Panc1 (cell line): ENCODE results near the gene HABP2. TPM values are rescaled to one million over a fixed set of nuclear protein-coding genes. Genes with fewer than 3 reads are reported as not detected.

ENCODE experiments used
- ATAC-seq: fragments of 200-7000 bp; cut with Tn5 transposase; 2 replicates; pipeline ENCODE4 v1.9.1; 2020; ENCODE audit warnings: mild to moderate bottlenecking, moderate library complexity
- Bru-seq: library from RNA; stranded (reverse); fragments of 400-500 nt; gene quantifications from one replicate; lab custom pipeline; 2021; lab: Mats Ljungman, UMichigan
- BruChase-seq, 2 experiments: library from RNA; stranded (reverse); fragments of 400-500 nt; gene quantifications; one replicate each; lab custom pipeline; 2021; lab: Mats Ljungman, UMichigan
- BruUV-seq: library from RNA; stranded (reverse); fragments of 400-500 nt; replicated peaks from 2 replicates; lab custom pipeline; 2021; lab: Mats Ljungman, UMichigan
- CTCF ChIA-PET: fragments of 300-600 bp; sonication (Branson Sonifier 250); formaldehyde crosslinking; loops from one replicate; lab custom pipeline; 2022; ENCODE audit warnings: antibody characterized with exemption; lab: Charles Lee
- POLR2A ChIA-PET: fragments of 300-600 bp; sonication (Branson Sonifier 250); formaldehyde crosslinking; loops from one replicate; lab custom pipeline; 2022; ENCODE audit warnings: antibody characterized with exemption; lab: Charles Lee
- DNase-seq: peaks from one replicate; pipeline ENCODE4 v3.0.0-alpha.2; 2010; ENCODE audit warnings: low read depth, low spot score
- H3K27ac ChIP-seq: 2 replicates; pipeline ENCODE4 v1.5.1; 2011; ENCODE audit warnings: mild to moderate bottlenecking, low read length, inconsistent platforms
- H3K27me3 ChIP-seq: fragments of 200-500 bp; sonication (Bioruptor generic); 2 replicates; pipeline ENCODE4 v1.6.0; 2014; ENCODE audit warnings: low read length, inconsistent platforms; ENCODE audit not compliant: control insufficient read depth, insufficient read depth
- H3K36me3 ChIP-seq: fragments of 200-500 bp; sonication (Bioruptor generic); 2 replicates; pipeline ENCODE4 v1.5.1; 2014; ENCODE audit warnings: inconsistent platforms, mild to moderate bottlenecking, low read length, moderate library complexity; ENCODE audit not compliant: control insufficient read depth, insufficient read depth
- H3K4me1 ChIP-seq: 2 replicates; pipeline ENCODE4 v1.5.1; 2011; ENCODE audit warnings: inconsistent platforms, mild to moderate bottlenecking, low read length, moderate library complexity; ENCODE audit not compliant: control insufficient read depth, insufficient read depth
- H3K4me3 ChIP-seq, 2 experiments: 2 replicates each; pipeline ENCODE4 v1.5.1; 2011 to 2012; ENCODE audit warnings: low read depth in 2 of 2, low read length in 2 of 2, mild to moderate bottlenecking in 2 of 2, inconsistent platforms in 1 of 2, moderate library complexity in 1 of 2
- H3K9me3 ChIP-seq: fragments of 200-500 bp; sonication (Bioruptor generic); 2 replicates; pipeline ENCODE4 v1.5.1; 2014; ENCODE audit warnings: low read depth, mild to moderate bottlenecking, inconsistent platforms, low read length, moderate library complexity; ENCODE audit not compliant: control insufficient read depth, insufficient read depth
- POLR2AphosphoS5 ChIP-seq: IDR thresholded peaks from 2 replicates; pipeline ENCODE4 v1.6.1; 2012; ENCODE audit warnings: mild to moderate bottlenecking, low read depth, low read length, moderate library complexity
- SIN3A ChIP-seq: IDR thresholded peaks from 2 replicates; pipeline ENCODE4 v1.6.1; 2012; ENCODE audit warnings: low read depth, mild to moderate bottlenecking, low read length, moderate library complexity, borderline replicate concordance; ENCODE audit not compliant: insufficient read depth
- TCF7L2 ChIP-seq: IDR thresholded peaks from 2 replicates; pipeline ENCODE4 v1.6.1; 2011; ENCODE audit warnings: mild to moderate bottlenecking, low read depth, low read length, inconsistent platforms
- in situ Hi-C: cut with HindIII; loops from 2 replicates; pipeline ENCODE4 v1.10.0; 2016; ENCODE audit warnings: low sequenced_read_pairs, low pct_unique_long_range_greater_than_20kb
- intact Hi-C: fragments of 100-400 bp; cut with micrococcal nuclease; formaldehyde crosslinking; loops from one replicate; pipeline ENCODE4 v1.10.0; 2022; ENCODE audit not compliant: unreplicated experiment
- long read RNA-seq: library from polyadenylated mRNA; unstranded; transcript quantifications from one replicate; pipeline ENCODE4 v2.0.0, GENCODE V29; 2021; ENCODE audit not compliant: unreplicated experiment
- polyA plus RNA-seq: library from polyadenylated mRNA; unstranded; fragments of >200 nt; gene quantifications from one replicate; pipeline ENCODE4 v1.2.1, GENCODE V29; 2012; ENCODE audit warnings: missing spikeins; ENCODE audit not compliant: insufficient read length
- total RNA-seq: library from RNA; stranded (reverse); gene quantifications from one replicate; pipeline ENCODE4 v1.2.1, GENCODE V29; 2021; ENCODE audit not compliant: unreplicated experiment
- TF ChIP-seq, protein P1 (sequence below), 2 experiments: IDR thresholded peaks; 2 replicates each; pipeline ENCODE4 v1.6.1; 2011 to 2012; ENCODE audit warnings: low read depth in 2 of 2, control low read depth in 1 of 2, low read length in 1 of 2, mild to moderate bottlenecking in 1 of 2, moderate library complexity in 1 of 2; ENCODE audit not compliant: insufficient read depth in 1 of 2
- TF ChIP-seq, protein P2 (sequence below): fragments of 450-650 bp; IDR thresholded peaks from 2 replicates; pipeline ENCODE4 v1.5.1; 2017; ENCODE audit warnings: mild to moderate bottlenecking

Gene HABP2
- total RNA-seq: 0.13 TPM
- polyA plus RNA-seq: not detected
- Bru-seq, nascent RNA: not detected
- BruChase-seq, experiment 1, labeled RNA remaining after a 2-hour chase: percentile 2 among the genes with signal in this experiment
- BruChase-seq, experiment 2, labeled RNA remaining after a 6-hour chase: percentile 3 among the genes with signal in this experiment
- long read RNA-seq: 0 reads

DNA sequence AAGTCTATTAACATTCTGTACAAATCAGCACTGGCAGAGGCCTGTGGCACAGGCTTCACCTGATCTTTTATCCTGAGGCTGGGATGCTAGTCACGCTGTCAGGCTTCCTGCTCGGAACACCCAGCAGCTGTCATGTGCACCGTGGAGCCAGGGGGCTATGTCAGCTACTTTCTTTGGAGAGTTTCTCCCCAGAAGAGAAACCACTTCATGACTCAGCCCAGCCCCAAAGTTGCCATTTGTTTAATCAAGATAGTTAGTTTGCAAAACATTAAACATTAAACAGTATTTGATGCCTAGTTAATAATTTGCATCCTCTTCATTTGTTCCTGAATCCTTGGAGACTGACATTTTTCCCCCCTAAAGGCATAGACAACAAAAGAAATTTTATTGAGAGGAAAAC is at the start of gene HABP2:
Gene HABP2 (plus strand): TSS at position 353 of the 400 bp plus-strand sequence. CDS start 69 bp downstream, outside the sequence.
- H3K27me3 ChIP-seq: peaks cover 5% of the 10 kb centered on the region; the same call in 1 of the 2 replicates
- no peaks in the 10 kb centered on the region for H3K36me3 ChIP-seq
- H3K4me3 ChIP-seq: no peak within 1 kb of the TSS
- no peak within 1 kb of the TSS for H3K27ac ChIP-seq
- H3K4me1 ChIP-seq: no peaks in the 10 kb centered on the region
- ChIA-PET POLR2A (no interaction called here), CTCF (no interaction called here)
- TF ChIP-seq TCF7L2 (no peak), SIN3A (no peak), POLR2AphosphoS5 (no peak)
- TF ChIP-seq, protein P1, sequence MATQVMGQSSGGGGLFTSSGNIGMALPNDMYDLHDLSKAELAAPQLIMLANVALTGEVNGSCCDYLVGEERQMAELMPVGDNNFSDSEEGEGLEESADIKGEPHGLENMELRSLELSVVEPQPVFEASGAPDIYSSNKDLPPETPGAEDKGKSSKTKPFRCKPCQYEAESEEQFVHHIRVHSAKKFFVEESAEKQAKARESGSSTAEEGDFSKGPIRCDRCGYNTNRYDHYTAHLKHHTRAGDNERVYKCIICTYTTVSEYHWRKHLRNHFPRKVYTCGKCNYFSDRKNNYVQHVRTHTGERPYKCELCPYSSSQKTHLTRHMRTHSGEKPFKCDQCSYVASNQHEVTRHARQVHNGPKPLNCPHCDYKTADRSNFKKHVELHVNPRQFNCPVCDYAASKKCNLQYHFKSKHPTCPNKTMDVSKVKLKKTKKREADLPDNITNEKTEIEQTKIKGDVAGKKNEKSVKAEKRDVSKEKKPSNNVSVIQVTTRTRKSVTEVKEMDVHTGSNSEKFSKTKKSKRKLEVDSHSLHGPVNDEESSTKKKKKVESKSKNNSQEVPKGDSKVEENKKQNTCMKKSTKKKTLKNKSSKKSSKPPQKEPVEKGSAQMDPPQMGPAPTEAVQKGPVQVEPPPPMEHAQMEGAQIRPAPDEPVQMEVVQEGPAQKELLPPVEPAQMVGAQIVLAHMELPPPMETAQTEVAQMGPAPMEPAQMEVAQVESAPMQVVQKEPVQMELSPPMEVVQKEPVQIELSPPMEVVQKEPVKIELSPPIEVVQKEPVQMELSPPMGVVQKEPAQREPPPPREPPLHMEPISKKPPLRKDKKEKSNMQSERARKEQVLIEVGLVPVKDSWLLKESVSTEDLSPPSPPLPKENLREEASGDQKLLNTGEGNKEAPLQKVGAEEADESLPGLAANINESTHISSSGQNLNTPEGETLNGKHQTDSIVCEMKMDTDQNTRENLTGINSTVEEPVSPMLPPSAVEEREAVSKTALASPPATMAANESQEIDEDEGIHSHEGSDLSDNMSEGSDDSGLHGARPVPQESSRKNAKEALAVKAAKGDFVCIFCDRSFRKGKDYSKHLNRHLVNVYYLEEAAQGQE (IDR thresholded peaks at IDR 0.05; ENCODE audit: insufficient read depth in 1 of 2, low read depth in 2 of 2, low read length in 1 of 2): no peak
- TF ChIP-seq, protein P2, sequence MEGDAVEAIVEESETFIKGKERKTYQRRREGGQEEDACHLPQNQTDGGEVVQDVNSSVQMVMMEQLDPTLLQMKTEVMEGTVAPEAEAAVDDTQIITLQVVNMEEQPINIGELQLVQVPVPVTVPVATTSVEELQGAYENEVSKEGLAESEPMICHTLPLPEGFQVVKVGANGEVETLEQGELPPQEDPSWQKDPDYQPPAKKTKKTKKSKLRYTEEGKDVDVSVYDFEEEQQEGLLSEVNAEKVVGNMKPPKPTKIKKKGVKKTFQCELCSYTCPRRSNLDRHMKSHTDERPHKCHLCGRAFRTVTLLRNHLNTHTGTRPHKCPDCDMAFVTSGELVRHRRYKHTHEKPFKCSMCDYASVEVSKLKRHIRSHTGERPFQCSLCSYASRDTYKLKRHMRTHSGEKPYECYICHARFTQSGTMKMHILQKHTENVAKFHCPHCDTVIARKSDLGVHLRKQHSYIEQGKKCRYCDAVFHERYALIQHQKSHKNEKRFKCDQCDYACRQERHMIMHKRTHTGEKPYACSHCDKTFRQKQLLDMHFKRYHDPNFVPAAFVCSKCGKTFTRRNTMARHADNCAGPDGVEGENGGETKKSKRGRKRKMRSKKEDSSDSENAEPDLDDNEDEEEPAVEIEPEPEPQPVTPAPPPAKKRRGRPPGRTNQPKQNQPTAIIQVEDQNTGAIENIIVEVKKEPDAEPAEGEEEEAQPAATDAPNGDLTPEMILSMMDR: no peak
- no peaks in the 10 kb centered on the region for H3K9me3 ChIP-seq
- intact Hi-C loops (no loop called here), in situ Hi-C loops (no loop called here)
- no TSS peak for BruUV-seq
- DNase-seq (no peak), ATAC-seq (no peak)

DNA sequence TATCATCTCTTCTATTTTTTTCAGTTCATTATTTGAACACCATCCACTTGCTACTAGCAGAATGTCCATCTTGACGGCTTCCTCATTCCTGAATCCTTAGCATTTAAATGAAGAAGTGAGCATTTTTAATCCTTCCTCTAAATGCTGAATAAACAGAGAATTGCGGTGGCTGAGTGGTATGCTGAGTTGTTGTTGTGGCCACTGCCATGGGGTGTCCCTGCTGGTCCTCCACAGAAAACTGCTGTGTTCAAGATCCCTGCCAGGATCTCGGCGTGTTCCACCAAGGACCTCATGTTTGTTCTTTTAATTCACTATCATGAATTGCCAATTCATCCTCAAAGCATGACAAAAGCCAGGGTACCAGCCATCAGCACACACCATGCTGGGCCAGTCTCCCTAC is 48.9 kb upstream of the HABP2 start:
- CTCF ChIA-PET: interaction anchor here (0.6 kb wide), 1 partner anchor 331 kb away, joined by 6 read pairs; no protein-coding TSS in a partner anchor
- DNase-seq (no peak), ATAC-seq (no peak)
- TF ChIP-seq, protein P1 (IDR thresholded peaks at IDR 0.05; ENCODE audit: insufficient read depth in 1 of 2, low read depth in 2 of 2, low read length in 1 of 2): no peak
- no peak for TF ChIP-seq POLR2AphosphoS5
- Histone ChIP-seq H3K36me3 (no peaks in the 10 kb centered on the region), H3K27me3 (peaks cover 17% of the 10 kb centered on the region), H3K9me3 (peaks cover 3% of the 10 kb centered on the region; the same call in 1 of the 2 replicates), H3K27ac (no peak overlapping the region), H3K4me3 (no peak overlapping the region), H3K4me1 (no peaks in the 10 kb centered on the region)
- no TSS peak for BruUV-seq
- POLR2A ChIA-PET: no interaction called here
- in situ Hi-C loops (no loop called here), intact Hi-C loops (no loop called here)
